Measurements from ENCODE around the gene PPM1B.

- TF ChIP-seq ATF3 (IDR thresholded peaks at IDR 0.05; ENCODE audit: borderline replicate concordance, extremely low read depth, low read depth, low read length) (no peak), CTCF (IDR thresholded peaks at IDR 0.05 in 2 of 3, conservative IDR thresholded peaks at IDR 0.05 in 1 of 3; ENCODE audit: control insufficient read depth in 2 of 3, extremely low read depth in 1 of 3, insufficient read depth in 1 of 3, low read depth in 3 of 3, low read length in 3 of 3) (no peak), RCOR1 (conservative IDR thresholded peaks at IDR 0.05; ENCODE audit: low read depth, low read length) (no peak), EZH2 (IDR thresholded peaks at IDR 0.05; ENCODE audit: borderline replicate concordance, control insufficient read depth, low read depth, low read length) (no peak), IRF5 (IDR thresholded peaks at IDR 0.05; ENCODE audit: borderline replicate concordance) (no peak), BHLHE40 (IDR thresholded peaks at IDR 0.05; ENCODE audit: borderline replicate concordance in 1 of 2, low read depth in 2 of 2, low read length in 1 of 2) (no peak), TAF1 (IDR thresholded peaks at IDR 0.05; ENCODE audit: borderline replicate concordance, low read depth, low read length) (no peak), CHD1 (IDR thresholded peaks at IDR 0.05; ENCODE audit: low read depth, low read length) (no peak), PKNOX1 (IDR thresholded peaks at IDR 0.05) (no peak), ZBTB33 (IDR thresholded peaks at IDR 0.05) (no peak), CHD2 (IDR thresholded peaks at IDR 0.05; ENCODE audit: borderline replicate concordance, low read depth, low read length) (no peak), POLR2AphosphoS5 (IDR thresholded peaks at IDR 0.05; ENCODE audit: low read length) (no peak), CBFB (IDR thresholded peaks at IDR 0.05; ENCODE audit: low read depth) (no peak)
Observed at GRCh38 chr2:44178950-44179349, 10.3 kb downstream of the PPM1B start.

All from GM12878 (cell line).